Calu3 (cell line): ENCODE measurements around the gene CEP68. TPM values are rescaled to one million over a fixed set of nuclear protein-coding genes. Genes with fewer than 3 reads are reported as not detected.

Experiments
- BruUV-seq: library from RNA; stranded (reverse); fragments of 400-500 nt; replicated peaks from 2 replicates; lab custom pipeline; 2021; lab: Mats Ljungman, UMichigan
- CTCF ChIA-PET: fragments of 300-600 bp; sonication (Branson Sonifier 250); formaldehyde crosslinking; loops from one replicate; lab custom pipeline; 2022; ENCODE audit warnings: antibody characterized with exemption; lab: Charles Lee
- DNase-seq: peaks from one replicate; pipeline ENCODE4 v3.0.0; 2022
- H3K27ac Mint-ChIP-seq: one replicate; pipeline ENCODE4 v1.8.0; 2022; ENCODE audit warnings: mixed read lengths; ENCODE audit not compliant: unreplicated experiment
- H3K27me3 Mint-ChIP-seq: one replicate; pipeline ENCODE4 v1.8.0; 2022; ENCODE audit warnings: mixed read lengths; ENCODE audit not compliant: unreplicated experiment
- H3K36me3 Mint-ChIP-seq: one replicate; pipeline ENCODE4 v1.8.0; 2022; ENCODE audit warnings: mild to moderate bottlenecking, moderate library complexity, mixed read lengths; ENCODE audit not compliant: insufficient read depth, unreplicated experiment
- H3K4me1 Mint-ChIP-seq: one replicate; pipeline ENCODE4 v1.8.0; 2022; ENCODE audit warnings: mild to moderate bottlenecking, low read depth, mixed read lengths; ENCODE audit not compliant: unreplicated experiment
- H3K4me3 Mint-ChIP-seq: one replicate; pipeline ENCODE4 v1.8.0; 2022; ENCODE audit warnings: mild to moderate bottlenecking, low read depth, moderate library complexity, mixed read lengths; ENCODE audit not compliant: unreplicated experiment
- H3K9me3 Mint-ChIP-seq: one replicate; pipeline ENCODE4 v1.8.0; 2022; ENCODE audit warnings: low read depth, mixed read lengths; ENCODE audit not compliant: unreplicated experiment
- CTCF ChIP-seq: fragments of 200-600 bp; IDR thresholded peaks from one replicate; pipeline ENCODE4 v1.8.0; 2022; ENCODE audit warnings: antibody characterized with exemption; ENCODE audit not compliant: unreplicated experiment
- intact Hi-C: fragments of 100-400 bp; cut with micrococcal nuclease; formaldehyde crosslinking; loops from one replicate; pipeline ENCODE4 v1.10.0; 2022; ENCODE audit not compliant: unreplicated experiment
- total RNA-seq: library from RNA; stranded (reverse); gene quantifications from 2 replicates; pipeline ENCODE4 v1.2.3, GENCODE V29; 2022

Gene CEP68
- total RNA-seq, 1 experiment from 2014 or later = 9.6 TPM

- intact Hi-C loops = no loop called here
- no TSS peak for BruUV-seq
- no peak for TF ChIP-seq CTCF
- DNase-seq = no peak
- Mint-ChIP-seq H3K4me3 (peak overlapping the region; percentile 98), H3K27me3 (no peaks in the 10 kb centered on the region), H3K27ac (peak overlapping the region; percentile 73), H3K36me3 (peaks cover 31% of the 10 kb centered on the region), H3K4me1 (peaks cover 13% of the 10 kb centered on the region), H3K9me3 (no peaks in the 10 kb centered on the region)
- CTCF ChIA-PET = interaction anchor here (1.3 kb wide), 2 partner anchors 73 to 139 kb away, joined by 3 to 4 read pairs; partner anchors contain the start of gene RAB1A
Observed at GRCh38 chr2:65057054-65057375, 799 bp downstream of the CEP68 start.

GRCh38 chr2:65057391-65058052, 1.3 kb downstream of the CEP68 start:
- no peak for TF ChIP-seq CTCF
- Mint-ChIP-seq H3K9me3 (no peaks in the 10 kb centered on the region), H3K27me3 (no peaks in the 10 kb centered on the region), H3K36me3 (peaks cover 31% of the 10 kb centered on the region), H3K4me1 (peaks cover 13% of the 10 kb centered on the region), H3K27ac (peak overlapping the region; percentile 73), H3K4me3 (peak overlapping the region; percentile 98)
- DNase-seq = peak; percentile 44
- no TSS peak for BruUV-seq
- CTCF ChIA-PET = interaction anchor here (1.3 kb wide), 2 partner anchors 73 to 140 kb away, joined by 3 to 4 read pairs; partner anchors contain the start of gene RAB1A
- intact Hi-C loops = no loop called here

GRCh38 chr2:65059071-65059470, 2.9 kb downstream of the CEP68 start:
- Mint-ChIP-seq H3K27me3 (no peaks in the 10 kb centered on the region), H3K36me3 (peaks cover 35% of the 10 kb centered on the region), H3K4me3 (no peak overlapping the region), H3K4me1 (peaks cover 13% of the 10 kb centered on the region), H3K9me3 (no peaks in the 10 kb centered on the region), H3K27ac (no peak overlapping the region)
- no peak for DNase-seq
- TF ChIP-seq CTCF = no peak
- BruUV-seq = no TSS peak
- CTCF ChIA-PET = interaction anchor here (0.5 to 0.6 kb wide), 2 partner anchors 143 to 487 kb away, joined by 3 to 4 read pairs; no protein-coding TSS in a partner anchor
- intact Hi-C loops = no loop called here

GRCh38 chr2:65061146-65061909, 5.1 kb downstream of the CEP68 start:
- intact Hi-C loops = no loop called here
- peaks cover 23% of the 10 kb centered on the region for H3K36me3 Mint-ChIP-seq
- TF ChIP-seq CTCF = no peak
- H3K9me3 Mint-ChIP-seq = no peaks in the 10 kb centered on the region
- H3K27ac Mint-ChIP-seq = no peak overlapping the region
- peaks cover 21% of the 10 kb centered on the region for H3K4me1 Mint-ChIP-seq
- DNase-seq = no peak
- no peaks in the 10 kb centered on the region for H3K27me3 Mint-ChIP-seq
- no peak overlapping the region for H3K4me3 Mint-ChIP-seq
- no TSS peak for BruUV-seq
- CTCF ChIA-PET = no interaction called here
